Panc1 (cell line): ENCODE results near the gene DOK7.

Experiments used
- POLR2AphosphoS5 ChIP-seq: IDR thresholded peaks from 2 replicates; pipeline ENCODE4 v1.6.1; 2012; ENCODE audit warnings: mild to moderate bottlenecking, low read depth, low read length, moderate library complexity
- TCF7L2 ChIP-seq: IDR thresholded peaks from 2 replicates; pipeline ENCODE4 v1.6.1; 2011; ENCODE audit warnings: mild to moderate bottlenecking, low read depth, low read length, inconsistent platforms
- TF ChIP-seq, protein P1 (sequence below), 2 experiments: IDR thresholded peaks; 2 replicates each; pipeline ENCODE4 v1.6.1; 2011 to 2012; ENCODE audit warnings: low read depth in 2 of 2, control low read depth in 1 of 2, low read length in 1 of 2, mild to moderate bottlenecking in 1 of 2, moderate library complexity in 1 of 2; ENCODE audit not compliant: insufficient read depth in 1 of 2
- TF ChIP-seq, protein P2 (sequence below): fragments of 450-650 bp; IDR thresholded peaks from 2 replicates; pipeline ENCODE4 v1.5.1; 2017; ENCODE audit warnings: mild to moderate bottlenecking

DNA sequence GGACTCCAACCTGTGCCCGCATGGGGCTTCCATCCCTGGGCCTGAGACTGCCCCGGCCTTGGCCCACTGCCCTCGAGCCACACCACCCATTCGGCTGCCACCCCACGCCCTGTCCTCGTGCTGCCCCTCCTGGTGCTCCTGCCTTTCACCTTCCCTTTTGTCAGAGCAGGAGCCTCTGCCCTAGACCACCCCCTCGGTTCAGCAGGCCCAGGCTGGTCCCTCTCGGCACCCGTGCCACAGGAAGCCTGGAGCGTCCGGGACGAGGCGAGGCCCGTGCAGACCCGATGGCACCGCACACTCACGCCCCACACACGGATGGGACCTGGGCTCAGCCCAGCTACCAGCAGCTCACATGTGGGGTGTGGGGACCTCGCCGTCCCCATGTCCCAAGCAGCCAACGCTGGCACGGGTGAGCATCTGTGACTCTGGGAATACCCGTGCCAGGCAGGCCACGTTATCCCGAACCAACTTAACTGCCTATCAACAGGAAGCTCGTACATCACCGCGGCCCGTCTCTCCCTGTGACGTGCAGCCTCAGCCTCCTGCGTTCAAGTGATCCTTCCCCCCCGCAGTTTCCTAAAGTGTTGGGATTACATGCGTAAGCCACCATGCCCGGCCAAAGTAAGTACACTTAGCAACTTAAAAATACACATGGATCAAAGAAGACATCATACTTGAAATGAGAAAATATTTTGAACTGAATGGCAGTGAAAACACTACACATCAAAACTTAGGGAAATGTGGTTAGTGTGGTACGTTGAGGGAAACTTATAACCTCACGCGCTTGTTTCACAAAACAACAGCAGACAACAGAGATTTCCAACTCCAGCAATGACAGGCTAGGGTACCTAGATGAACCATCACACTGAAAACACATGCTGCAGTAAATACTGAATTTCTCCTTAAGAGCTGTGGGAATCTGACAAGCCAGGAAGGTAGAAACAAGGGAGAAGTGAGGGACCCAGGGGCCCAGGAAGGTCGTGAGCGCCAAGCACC, 40.1 kb downstream of the DOK7 start:
- TF ChIP-seq, protein P1, sequence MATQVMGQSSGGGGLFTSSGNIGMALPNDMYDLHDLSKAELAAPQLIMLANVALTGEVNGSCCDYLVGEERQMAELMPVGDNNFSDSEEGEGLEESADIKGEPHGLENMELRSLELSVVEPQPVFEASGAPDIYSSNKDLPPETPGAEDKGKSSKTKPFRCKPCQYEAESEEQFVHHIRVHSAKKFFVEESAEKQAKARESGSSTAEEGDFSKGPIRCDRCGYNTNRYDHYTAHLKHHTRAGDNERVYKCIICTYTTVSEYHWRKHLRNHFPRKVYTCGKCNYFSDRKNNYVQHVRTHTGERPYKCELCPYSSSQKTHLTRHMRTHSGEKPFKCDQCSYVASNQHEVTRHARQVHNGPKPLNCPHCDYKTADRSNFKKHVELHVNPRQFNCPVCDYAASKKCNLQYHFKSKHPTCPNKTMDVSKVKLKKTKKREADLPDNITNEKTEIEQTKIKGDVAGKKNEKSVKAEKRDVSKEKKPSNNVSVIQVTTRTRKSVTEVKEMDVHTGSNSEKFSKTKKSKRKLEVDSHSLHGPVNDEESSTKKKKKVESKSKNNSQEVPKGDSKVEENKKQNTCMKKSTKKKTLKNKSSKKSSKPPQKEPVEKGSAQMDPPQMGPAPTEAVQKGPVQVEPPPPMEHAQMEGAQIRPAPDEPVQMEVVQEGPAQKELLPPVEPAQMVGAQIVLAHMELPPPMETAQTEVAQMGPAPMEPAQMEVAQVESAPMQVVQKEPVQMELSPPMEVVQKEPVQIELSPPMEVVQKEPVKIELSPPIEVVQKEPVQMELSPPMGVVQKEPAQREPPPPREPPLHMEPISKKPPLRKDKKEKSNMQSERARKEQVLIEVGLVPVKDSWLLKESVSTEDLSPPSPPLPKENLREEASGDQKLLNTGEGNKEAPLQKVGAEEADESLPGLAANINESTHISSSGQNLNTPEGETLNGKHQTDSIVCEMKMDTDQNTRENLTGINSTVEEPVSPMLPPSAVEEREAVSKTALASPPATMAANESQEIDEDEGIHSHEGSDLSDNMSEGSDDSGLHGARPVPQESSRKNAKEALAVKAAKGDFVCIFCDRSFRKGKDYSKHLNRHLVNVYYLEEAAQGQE (IDR thresholded peaks at IDR 0.05; ENCODE audit: insufficient read depth in 1 of 2, low read depth in 2 of 2, low read length in 1 of 2), result no peak
- TF ChIP-seq, protein P2, sequence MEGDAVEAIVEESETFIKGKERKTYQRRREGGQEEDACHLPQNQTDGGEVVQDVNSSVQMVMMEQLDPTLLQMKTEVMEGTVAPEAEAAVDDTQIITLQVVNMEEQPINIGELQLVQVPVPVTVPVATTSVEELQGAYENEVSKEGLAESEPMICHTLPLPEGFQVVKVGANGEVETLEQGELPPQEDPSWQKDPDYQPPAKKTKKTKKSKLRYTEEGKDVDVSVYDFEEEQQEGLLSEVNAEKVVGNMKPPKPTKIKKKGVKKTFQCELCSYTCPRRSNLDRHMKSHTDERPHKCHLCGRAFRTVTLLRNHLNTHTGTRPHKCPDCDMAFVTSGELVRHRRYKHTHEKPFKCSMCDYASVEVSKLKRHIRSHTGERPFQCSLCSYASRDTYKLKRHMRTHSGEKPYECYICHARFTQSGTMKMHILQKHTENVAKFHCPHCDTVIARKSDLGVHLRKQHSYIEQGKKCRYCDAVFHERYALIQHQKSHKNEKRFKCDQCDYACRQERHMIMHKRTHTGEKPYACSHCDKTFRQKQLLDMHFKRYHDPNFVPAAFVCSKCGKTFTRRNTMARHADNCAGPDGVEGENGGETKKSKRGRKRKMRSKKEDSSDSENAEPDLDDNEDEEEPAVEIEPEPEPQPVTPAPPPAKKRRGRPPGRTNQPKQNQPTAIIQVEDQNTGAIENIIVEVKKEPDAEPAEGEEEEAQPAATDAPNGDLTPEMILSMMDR, result no peak
- no peak for TF ChIP-seq POLR2AphosphoS5
- no peak for TF ChIP-seq TCF7L2
